SW480 (cell line): ENCODE results near the gene EIF4EBP3.

Experiments used
- DNase-seq: peaks from one replicate; pipeline ENCODE4 v3.0.0-alpha.2; 2016; ENCODE audit warnings: low spot score

Gene EIF4EBP3

DNA sequence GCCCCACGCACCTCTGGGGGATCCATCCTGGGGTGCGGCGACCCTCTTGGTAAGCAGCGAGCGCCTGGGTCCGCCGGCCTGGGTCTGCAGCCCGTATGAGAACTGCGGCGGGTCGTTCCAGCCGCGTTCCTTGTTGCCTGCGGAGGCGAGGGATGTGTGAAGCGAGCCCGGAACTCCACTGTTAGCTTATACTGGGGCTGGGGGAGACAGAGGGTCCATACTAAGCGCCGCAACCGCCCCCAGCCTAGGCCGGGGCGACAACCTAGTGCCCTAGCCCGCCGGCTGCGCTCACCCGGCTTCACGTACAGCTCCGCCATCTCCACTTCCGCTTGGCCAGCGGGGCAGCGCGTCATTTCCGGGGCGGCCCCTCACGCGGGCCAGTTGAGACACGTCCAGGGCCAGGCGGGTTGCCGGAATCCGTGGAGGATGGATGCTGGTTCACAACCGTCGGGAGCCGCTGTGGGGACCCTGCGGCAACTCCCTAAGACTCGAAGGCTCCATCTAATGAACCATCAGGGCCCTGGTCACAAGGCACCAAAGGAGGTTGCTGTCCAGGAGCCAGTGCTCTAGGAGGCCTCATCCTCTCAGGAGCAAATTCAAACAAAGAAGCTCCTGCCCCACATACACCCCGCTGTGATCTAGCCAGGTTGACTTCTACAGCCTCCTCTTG is 9.8 kb downstream of the EIF4EBP3 start, which contains the start of gene SRA1:
Gene SRA1 (minus strand): TSS at position 338 of the 670 bp plus-strand sequence. CDS start 21 bp downstream, at position 317.
- DNase-seq, result peak; percentile 90

- no peak for DNase-seq
These were observed 10.5 kb downstream of the EIF4EBP3 start for GRCh38 chr5:140557965-140558364.

DNA sequence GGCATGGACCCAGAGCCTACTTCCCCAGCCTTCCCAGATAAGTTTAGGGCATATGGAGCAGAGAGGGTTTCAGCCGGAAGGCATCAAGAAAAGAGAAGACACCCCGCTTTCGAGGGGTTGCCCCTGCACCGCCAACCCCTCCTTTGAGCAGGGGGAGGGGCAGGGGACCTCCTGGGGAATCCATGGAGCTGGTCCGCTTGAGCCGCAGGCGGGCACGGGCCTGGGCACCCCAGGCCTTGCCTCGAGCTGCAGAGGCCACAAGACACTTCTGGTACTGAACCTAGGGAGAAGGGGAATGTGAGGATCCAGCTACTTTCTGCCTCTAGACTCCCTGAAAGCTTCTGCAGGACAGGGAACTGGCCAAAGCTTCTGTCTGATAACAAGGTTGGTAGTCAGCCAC is 11.1 kb downstream of the EIF4EBP3 start:
- DNase-seq, result no peak

DNA sequence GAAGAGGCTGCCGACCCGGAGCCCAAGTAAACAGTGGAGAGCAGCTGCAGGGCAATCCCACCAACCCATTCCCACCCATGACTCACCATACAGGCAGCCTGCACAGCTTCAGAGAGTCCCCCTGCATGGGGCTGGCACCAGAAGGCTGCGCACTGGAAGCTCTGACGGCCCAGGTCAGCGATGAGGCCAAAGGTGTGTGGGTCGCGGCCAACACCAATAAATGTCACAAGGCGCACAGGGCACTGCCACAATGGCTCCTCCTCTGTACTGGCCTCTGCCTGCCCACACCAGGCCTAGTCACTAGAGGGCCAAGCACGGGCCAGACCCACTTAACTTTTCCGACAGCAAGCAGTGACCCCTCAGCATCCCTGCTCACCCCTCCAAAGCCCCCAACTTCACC is 12.8 kb downstream of the EIF4EBP3 start:
- no peak for DNase-seq

- no peak for DNase-seq
These were observed 14.5 kb downstream of the EIF4EBP3 start for GRCh38 chr5:140561753-140562523.

GRCh38 chr5:140563596-140563995 is 16.1 kb downstream of the EIF4EBP3 start:
- DNase-seq, result no peak

- DNase-seq, result peak; percentile 99
These were observed 16.9 kb downstream of the EIF4EBP3 start, which contains the start of the genes APBB3 and SLC35A4 for GRCh38 chr5:140564196-140565023. APBB3 (minus strand) TSS chr5:140564598; CDS start chr5:140564245, 353 bp downstream. SLC35A4 (plus strand) TSS chr5:140564828; CDS start chr5:140567170, 2,342 bp downstream.

DNA sequence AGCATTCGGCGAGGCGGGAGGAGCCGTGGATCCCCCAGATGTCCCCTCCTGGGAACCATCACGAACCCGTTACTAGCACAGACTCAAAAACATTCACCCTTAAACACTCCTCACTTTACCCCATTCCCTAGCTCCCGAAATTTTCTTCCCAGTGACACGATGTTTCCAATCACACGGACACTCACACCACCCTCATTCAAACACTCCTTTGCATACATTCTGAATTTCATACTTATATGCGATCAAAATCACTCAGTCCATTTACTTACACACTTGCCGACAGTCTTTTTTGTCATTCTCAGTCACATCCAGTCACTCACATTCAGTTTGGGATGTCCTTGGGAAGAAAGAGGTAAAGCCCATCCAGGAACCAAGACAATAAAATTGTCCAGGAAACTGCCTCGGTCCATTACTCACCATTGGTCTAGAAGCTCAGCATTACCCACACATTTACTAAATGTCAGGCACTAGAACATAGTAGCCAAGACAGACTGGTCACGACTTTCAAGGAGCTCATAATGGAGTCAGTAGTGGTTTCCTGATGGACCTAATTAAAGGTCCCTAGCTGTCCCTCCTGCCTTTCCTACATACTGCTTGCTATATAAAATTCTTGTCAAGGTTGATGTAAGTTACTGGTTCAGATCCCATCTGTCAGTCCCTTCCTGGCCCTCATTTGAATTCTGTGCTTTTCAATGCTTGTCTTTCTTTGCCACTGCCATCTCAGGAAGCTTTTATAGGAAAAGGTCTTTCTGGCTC is 17.7 kb downstream of the EIF4EBP3 start:
- DNase-seq, result no peak

- no peak for DNase-seq
These were observed 18.3 kb downstream of the EIF4EBP3 start for GRCh38 chr5:140565780-140566095.

DNA sequence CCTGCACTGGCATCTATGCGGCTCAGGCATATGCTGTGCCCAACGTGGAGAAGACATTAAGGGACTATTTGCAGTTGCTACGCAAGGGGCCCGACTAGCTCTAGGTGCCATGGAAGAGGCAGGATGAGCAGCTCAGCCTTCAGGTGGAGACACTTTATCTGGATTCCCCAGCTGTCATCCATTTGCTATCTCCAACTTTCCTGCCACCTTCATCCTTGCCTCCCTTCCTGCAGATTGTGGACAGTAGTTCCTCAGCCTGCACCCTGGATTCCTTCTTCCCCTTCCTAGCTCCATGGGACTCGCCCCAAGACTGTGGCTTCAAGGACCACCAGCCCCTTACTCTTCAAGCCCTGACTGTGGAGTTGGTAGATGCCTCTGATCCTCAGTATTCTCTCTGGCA is 19.2 kb downstream of the EIF4EBP3 start:
- DNase-seq, result no peak

DNA sequence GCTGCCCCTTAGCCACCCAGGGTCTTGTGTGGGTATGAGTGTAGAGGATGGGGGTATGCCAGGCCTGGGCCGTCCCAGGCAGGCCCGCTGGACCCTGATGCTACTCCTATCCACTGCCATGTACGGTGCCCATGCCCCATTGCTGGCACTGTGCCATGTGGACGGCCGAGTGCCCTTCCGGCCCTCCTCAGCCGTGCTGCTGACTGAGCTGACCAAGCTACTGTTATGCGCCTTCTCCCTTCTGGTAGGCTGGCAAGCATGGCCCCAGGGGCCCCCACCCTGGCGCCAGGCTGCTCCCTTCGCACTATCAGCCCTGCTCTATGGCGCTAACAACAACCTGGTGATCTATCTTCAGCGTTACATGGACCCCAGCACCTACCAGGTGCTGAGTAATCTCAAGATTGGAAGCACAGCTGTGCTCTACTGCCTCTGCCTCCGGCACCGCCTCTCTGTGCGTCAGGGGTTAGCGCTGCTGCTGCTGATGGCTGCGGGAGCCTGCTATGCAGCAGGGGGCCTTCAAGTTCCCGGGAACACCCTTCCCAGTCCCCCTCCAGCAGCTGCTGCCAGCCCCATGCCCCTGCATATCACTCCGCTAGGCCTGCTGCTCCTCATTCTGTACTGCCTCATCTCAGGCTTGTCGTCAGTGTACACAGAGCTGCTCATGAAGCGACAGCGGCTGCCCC is 19.8 kb downstream of the EIF4EBP3 start:
- no peak for DNase-seq

- no peak for DNase-seq
These were observed 20.4 kb downstream of the EIF4EBP3 start for GRCh38 chr5:140567871-140568270.

GRCh38 chr5:140568443-140569063 is 21.1 kb downstream of the EIF4EBP3 start:
- DNase-seq, result no peak

- no peak for DNase-seq
These were observed 21.7 kb downstream of the EIF4EBP3 start for GRCh38 chr5:140569197-140569596.

DNA sequence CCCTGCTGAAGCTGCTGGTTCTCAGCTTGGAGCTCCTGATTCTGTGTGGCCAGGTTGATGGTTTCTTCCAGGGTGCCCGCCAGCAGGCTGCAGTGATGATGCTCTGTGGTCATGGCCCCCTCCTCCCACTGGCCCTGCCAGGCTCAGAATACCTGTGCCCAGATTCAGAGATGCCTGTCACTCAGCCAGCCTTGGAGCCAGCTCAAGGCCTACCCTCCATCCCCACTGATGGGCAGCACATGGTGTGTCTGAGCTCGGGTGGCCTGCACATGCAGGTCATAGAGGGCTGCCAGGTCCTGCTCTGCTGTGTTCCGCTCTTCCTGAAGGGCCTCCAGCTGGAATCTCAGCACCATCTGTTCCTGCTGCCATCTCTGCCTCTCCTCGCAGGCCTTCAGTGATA is 22.6 kb downstream of the EIF4EBP3 start:
- no peak for DNase-seq

DNA sequence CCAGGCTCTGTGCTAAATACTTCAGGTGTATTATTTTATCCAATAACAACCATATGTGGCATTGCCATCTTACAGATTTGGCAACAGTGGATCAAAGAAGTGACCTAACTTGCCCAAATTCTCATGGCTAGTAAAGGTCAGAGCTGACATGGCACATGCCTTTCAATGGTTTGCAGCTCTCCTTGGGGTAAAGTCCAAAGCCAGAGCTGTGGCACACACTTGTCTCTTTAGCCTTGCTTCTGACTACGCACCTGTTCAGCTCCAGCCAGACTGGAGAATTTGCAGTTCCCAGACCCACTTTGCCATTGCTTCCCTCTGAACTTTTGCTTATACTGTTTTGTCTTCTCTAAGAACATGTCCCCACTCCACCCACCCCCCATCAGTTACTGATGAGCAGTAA is 23.0 kb downstream of the EIF4EBP3 start:
- DNase-seq, result no peak

- DNase-seq, result no peak
These were observed 23.6 kb downstream of the EIF4EBP3 start for GRCh38 chr5:140571105-140571504.

- no peak for DNase-seq
These were observed 26.2 kb downstream of the EIF4EBP3 start for GRCh38 chr5:140573683-140574082.

- DNase-seq, result no peak
These were observed 26.7 kb downstream of the EIF4EBP3 start for GRCh38 chr5:140574165-140574564.

DNA sequence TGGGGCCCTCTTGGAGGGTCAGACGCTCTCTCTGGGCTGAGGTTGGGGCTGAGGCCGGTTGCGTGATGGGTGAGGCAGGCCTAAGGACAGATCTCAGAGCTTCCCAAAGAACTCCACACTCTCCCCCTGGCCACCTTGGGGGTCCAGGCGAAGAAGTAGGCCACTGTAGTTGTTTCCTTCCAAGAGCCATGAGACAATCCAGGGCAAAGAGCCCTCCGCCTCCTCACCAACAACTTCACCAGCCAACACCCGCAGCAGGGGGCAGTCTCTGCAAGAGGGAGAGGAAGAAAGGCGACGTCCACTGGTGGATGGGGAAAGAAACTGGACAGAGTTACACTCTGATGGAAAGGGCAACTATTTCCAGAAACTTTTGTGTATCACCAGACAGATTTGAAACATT is 27.8 kb downstream of the EIF4EBP3 start:
- no peak for DNase-seq

- DNase-seq, result no peak
These were observed 29.3 kb downstream of the EIF4EBP3 start for GRCh38 chr5:140576776-140577201.
